Epithelial cell of esophagus (primary cell): ENCODE results near the gene RHOF.

Experiments used
- DNase-seq: peaks from one replicate; pipeline ENCODE4 v3.0.0; 2010; ENCODE audit warnings: low read depth
- H3K4me3 ChIP-seq: 2 replicates; pipeline ENCODE4 v1.5.1; 2011; ENCODE audit warnings: mild to moderate bottlenecking, low read length, control low read depth
- CTCF ChIP-seq: IDR thresholded peaks from 2 replicates; pipeline ENCODE4 v1.5.1; 2011; ENCODE audit warnings: low read depth, mild to moderate bottlenecking, low read length, control low read depth, inconsistent platforms; ENCODE audit not compliant: insufficient read depth; ENCODE audit errors: missing control alignments

The RHOF gene

GRCh38 chr12:121779422-121779895 lies 14.0 kb downstream of the RHOF start:
- DNase-seq: no peak
- no peak overlapping the region for H3K4me3 ChIP-seq
- no peak for TF ChIP-seq CTCF

GRCh38 chr12:121778567-121779421 lies 14.7 kb downstream of the RHOF start:
- no peak for DNase-seq
- TF ChIP-seq CTCF: no peak
- no peak overlapping the region for H3K4me3 ChIP-seq

GRCh38 chr12:121776190-121777098 lies 17.0 kb downstream of the RHOF start:
- TF ChIP-seq CTCF: peak; percentile 83
- DNase-seq: peak; percentile 69
- no peak overlapping the region for H3K4me3 ChIP-seq

DNA sequence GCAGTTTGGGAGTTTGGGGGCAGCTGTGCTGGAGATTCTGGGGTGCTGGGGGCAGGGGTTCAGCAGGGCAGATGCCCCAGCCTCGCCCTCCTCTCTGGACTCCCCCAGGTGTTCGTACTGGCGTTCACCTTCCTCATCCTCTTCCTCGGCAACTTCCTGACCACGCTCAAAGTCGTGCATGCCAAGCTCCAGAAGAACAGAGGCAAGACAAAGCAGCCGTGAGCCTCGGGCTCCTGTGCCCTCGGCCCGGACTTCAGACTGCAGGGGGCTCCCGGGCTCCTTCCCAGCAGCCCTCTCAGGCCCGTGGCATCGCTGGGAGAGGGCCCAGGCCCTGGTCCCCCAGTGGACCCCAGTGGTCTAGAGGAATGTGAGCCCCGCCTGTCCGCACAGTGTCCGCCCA lies 18.0 kb downstream of the RHOF start:
- no peak for DNase-seq
- H3K4me3 ChIP-seq: no peak overlapping the region
- no peak for TF ChIP-seq CTCF

DNA sequence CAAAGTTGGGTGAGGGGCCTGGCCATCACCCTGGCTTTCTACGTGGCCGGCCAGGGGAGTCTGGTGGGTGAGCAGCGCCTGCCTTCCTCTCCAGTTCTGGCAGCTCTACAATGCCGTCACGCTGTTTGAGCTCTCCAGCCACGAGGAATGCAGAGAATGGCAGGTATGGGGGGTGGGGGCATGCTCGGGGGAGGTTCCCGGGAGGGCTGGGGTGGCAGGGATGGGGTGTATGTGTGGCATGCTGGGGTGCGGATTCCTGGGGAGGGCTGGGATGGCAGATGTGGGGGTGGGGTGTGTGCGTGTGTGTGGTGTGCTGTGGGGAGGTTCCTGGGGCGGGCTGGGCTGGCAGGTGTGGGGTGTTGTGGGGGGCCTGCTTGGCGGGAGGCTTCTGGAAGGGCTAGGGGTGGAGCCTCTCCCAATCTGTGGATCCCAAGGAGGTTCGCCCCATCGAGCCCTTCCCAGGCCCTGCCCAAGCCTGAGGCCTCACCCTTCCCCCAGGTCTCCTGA lies 18.5 kb downstream of the RHOF start:
- no peak for TF ChIP-seq CTCF
- H3K4me3 ChIP-seq: no peak overlapping the region
- DNase-seq: no peak

- peak; percentile 84 for TF ChIP-seq CTCF
- H3K4me3 ChIP-seq: no peak overlapping the region
- peak; percentile 78 for DNase-seq
Observed at GRCh38 chr12:121773011-121773777, 20.3 kb downstream of the RHOF start.
